ENCODE data around the gene SLC30A4. TPM values are rescaled to one million over a fixed set of nuclear protein-coding genes. Genes with fewer than 3 reads are reported as not detected.

The SLC30A4 gene
- total and polyA plus RNA-seq, 2 of the 8 experiments (the other 6 are each of a cell fraction or from before 2014, with no cell fraction given), result under 0.01 to 0.07 TPM

DNA sequence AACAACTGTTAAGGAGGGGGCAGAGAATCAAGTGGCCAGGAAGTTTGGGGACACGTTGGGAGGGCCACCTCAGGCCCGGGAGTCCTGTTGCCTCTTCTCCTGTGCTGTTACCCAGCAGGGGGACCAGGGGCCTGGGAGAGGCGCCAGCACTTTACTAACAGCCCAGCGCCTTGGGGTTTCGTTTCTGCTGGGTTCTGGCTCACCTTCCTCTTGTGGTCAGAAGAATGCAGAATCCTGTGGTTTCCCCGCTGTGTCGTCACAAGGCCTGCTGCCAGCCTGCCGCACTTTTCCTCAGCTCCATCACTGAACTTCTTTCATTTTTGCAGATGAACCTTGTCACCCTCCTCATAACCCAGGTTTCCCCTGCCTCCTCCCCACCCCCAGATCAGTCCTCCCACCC is 67.7 kb downstream of the SLC30A4 start:
- Histone ChIP-seq H2BK12ac (ENCODE audit: low read depth, low read length) (no peak overlapping the region), H4K5ac (ENCODE audit: insufficient read length, low read depth, low read length) (no peak overlapping the region), H3K9ac (replicated peaks in 1 of 4; ENCODE audit: extremely low read depth in 1 of 4, low read depth in 3 of 4, low read length in 3 of 4) (no peak overlapping the region), H3K23me2 (ENCODE audit: low read depth, low read length) (no peaks in the 10 kb centered on the region), H3K4me2 (ENCODE audit: insufficient read depth in 1 of 2, low read depth in 2 of 2, low read length in 2 of 2) (no peak overlapping the region), H2AK5ac (ENCODE audit: low read depth, low read length) (no peak overlapping the region), H3K79me2 (ENCODE audit: control insufficient read depth in 1 of 2, insufficient read depth in 2 of 2, low read length in 2 of 2) (no peaks in the 10 kb centered on the region), H3K56ac (replicated peaks; ENCODE audit: insufficient read length, low read depth, low read length) (no peak overlapping the region), H2BK15ac (ENCODE audit: low read length) (no peak overlapping the region), H3K23ac (ENCODE audit: insufficient read length) (no peak overlapping the region), H4K91ac (replicated peaks; ENCODE audit: insufficient read length, low read length) (no peak overlapping the region), H3K18ac (ENCODE audit: extremely low read depth, low read length) (no peak overlapping the region), H3K14ac (ENCODE audit: insufficient read length) (no peak overlapping the region), H3K27ac (ENCODE audit: low read depth, low read length) (no peak overlapping the region), H4K20me1 (replicated peaks in 1 of 2; ENCODE audit: control insufficient read depth in 1 of 2, insufficient read depth in 2 of 2, low read length in 2 of 2) (no peaks in the 10 kb centered on the region), H2BK20ac (ENCODE audit: low read length) (no peak overlapping the region), H3K36me3 (ENCODE audit: control insufficient read depth in 2 of 4, insufficient read depth in 4 of 4, low read length in 3 of 4) (no peaks in the 10 kb centered on the region), H3K4me3 (ENCODE audit: extremely low read depth in 1 of 4, insufficient read depth in 2 of 4, low read depth in 3 of 4, low read length in 4 of 4) (no peak overlapping the region), H3K4ac (replicated peaks; ENCODE audit: insufficient read length, low read depth, low read length) (no peak overlapping the region), H2BK5ac (ENCODE audit: low read depth, low read length) (no peak overlapping the region), H2BK120ac (replicated peaks; ENCODE audit: low read depth, low read length) (no peak overlapping the region), H4K8ac (ENCODE audit: extremely low read depth, insufficient read depth, low read length) (no peak overlapping the region), H3K27me3 (replicated peaks in 1 of 4; ENCODE audit: control insufficient read depth in 3 of 4, extremely low read depth in 1 of 4, insufficient read depth in 3 of 4, low read length in 3 of 4) (peaks cover 0 to 2% (median 0%) of the 10 kb centered on the region in 4 experiments; a peak in 1 of 7 replicates), H3K4me1 (replicated peaks in 1 of 4; ENCODE audit: control insufficient read depth in 3 of 4, insufficient read depth in 4 of 4, low read length in 3 of 4) (no peaks in the 10 kb centered on the region), H3K79me1 (ENCODE audit: low read depth, low read length) (no peaks in the 10 kb centered on the region; the same call in 1 of the 2 replicates), H3K9me3 (ENCODE audit: insufficient read depth in 2 of 2, low read depth in 1 of 2, low read length in 1 of 2) (peaks cover 6 to 8% of the 10 kb centered on the region in 2 experiments), H2AFZ (ENCODE audit: low read length) (no peak overlapping the region)
- TF ChIP-seq KDM5A (IDR thresholded peaks at IDR 0.05; ENCODE audit: low read length) (no peak), CBX8 (IDR thresholded peaks at IDR 0.05; ENCODE audit: borderline replicate concordance, low read depth, low read length) (no peak), SP2 (IDR thresholded peaks at IDR 0.05; ENCODE audit: low read length) (no peak), CBX5 (IDR thresholded peaks at IDR 0.05; ENCODE audit: low read depth, low read length) (no peak), BRCA1 (IDR thresholded peaks at IDR 0.05; ENCODE audit: low read depth, low read length) (no peak), HDAC6 (IDR thresholded peaks at IDR 0.05; ENCODE audit: low read depth, low read length) (no peak), ASH2L (IDR thresholded peaks at IDR 0.05; ENCODE audit: low read length) (no peak), YY1 (IDR thresholded peaks at IDR 0.05; ENCODE audit: low read depth, low read length) (no peak), CHD2 (IDR thresholded peaks at IDR 0.05; ENCODE audit: low read length) (no peak), SRF (IDR thresholded peaks at IDR 0.05; ENCODE audit: low read depth, low read length) (no peak), TEAD4 (IDR thresholded peaks at IDR 0.05; ENCODE audit: low read depth, low read length) (no peak), EZH2 (IDR thresholded peaks at IDR 0.05; ENCODE audit: low read depth, low read length, severe bottlenecking) (no peak), POLR2A (IDR thresholded peaks at IDR 0.05; ENCODE audit: control extremely low read depth in 1 of 2, low read depth in 2 of 2, low read length in 2 of 2) (no peak), SUZ12 (IDR thresholded peaks at IDR 0.05; ENCODE audit: low read length) (no peak), TAF7 (optimal IDR thresholded peaks at IDR 0.05; ENCODE audit: borderline replicate concordance, low read depth, low read length) (no peak)
- TF ChIP-seq, protein P1, sequence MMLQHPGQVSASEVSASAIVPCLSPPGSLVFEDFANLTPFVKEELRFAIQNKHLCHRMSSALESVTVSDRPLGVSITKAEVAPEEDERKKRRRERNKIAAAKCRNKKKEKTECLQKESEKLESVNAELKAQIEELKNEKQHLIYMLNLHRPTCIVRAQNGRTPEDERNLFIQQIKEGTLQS (IDR thresholded peaks at IDR 0.05; ENCODE audit: insufficient read depth, low read depth, low read length), result no peak
- FAIRE-seq (no peak), DNase-seq (ENCODE audit: low read depth in 1 of 2, low spot score in 2 of 2) (no peak)
- POLR2A ChIA-PET (ENCODE audit: partially characterized antibody), result no interaction called here
- WGBS, 2 experiments (ENCODE audit: extremely low coverage in 1 of 2, insufficient coverage in 1 of 2, insufficient read length in 1 of 2, insufficient replicate concordance in 2 of 2, low coverage in 1 of 2, low lambda C conversion rate in 2 of 2, missing lambda C conversion rate in 1 of 2), result 79% methylated on average over 7 of the region's 8 CpGs; no CpG with 5 or more reads in 1 of the 2 experiments
- CTCF ChIA-PET (ENCODE audit: partially characterized antibody), result interaction anchor here (0.6 to 6.6 kb wide), 9 partner anchors 11 to 296 kb away, joined by 3 to 76 read pairs (median 3); no protein-coding TSS in a partner anchor

Data from H1 (cell line).